Calu3 (cell line): Measurements from ENCODE around the gene GMCL2. TPM values are rescaled to one million over a fixed set of nuclear protein-coding genes. Genes with fewer than 3 reads are reported as not detected.

ENCODE experiments used
- BruUV-seq: library from RNA; stranded (reverse); fragments of 400-500 nt; replicated peaks from 2 replicates; lab custom pipeline; 2021; lab: Mats Ljungman, UMichigan
- CTCF ChIA-PET: fragments of 300-600 bp; sonication (Branson Sonifier 250); formaldehyde crosslinking; loops from one replicate; lab custom pipeline; 2022; ENCODE audit warnings: antibody characterized with exemption; lab: Charles Lee
- DNase-seq: peaks from one replicate; pipeline ENCODE4 v3.0.0; 2022
- H3K27ac Mint-ChIP-seq: one replicate; pipeline ENCODE4 v1.8.0; 2022; ENCODE audit warnings: mixed read lengths; ENCODE audit not compliant: unreplicated experiment
- H3K27me3 Mint-ChIP-seq: one replicate; pipeline ENCODE4 v1.8.0; 2022; ENCODE audit warnings: mixed read lengths; ENCODE audit not compliant: unreplicated experiment
- H3K36me3 Mint-ChIP-seq: one replicate; pipeline ENCODE4 v1.8.0; 2022; ENCODE audit warnings: mild to moderate bottlenecking, moderate library complexity, mixed read lengths; ENCODE audit not compliant: insufficient read depth, unreplicated experiment
- H3K4me1 Mint-ChIP-seq: one replicate; pipeline ENCODE4 v1.8.0; 2022; ENCODE audit warnings: mild to moderate bottlenecking, low read depth, mixed read lengths; ENCODE audit not compliant: unreplicated experiment
- H3K4me3 Mint-ChIP-seq: one replicate; pipeline ENCODE4 v1.8.0; 2022; ENCODE audit warnings: mild to moderate bottlenecking, low read depth, moderate library complexity, mixed read lengths; ENCODE audit not compliant: unreplicated experiment
- H3K9me3 Mint-ChIP-seq: one replicate; pipeline ENCODE4 v1.8.0; 2022; ENCODE audit warnings: low read depth, mixed read lengths; ENCODE audit not compliant: unreplicated experiment
- intact Hi-C: fragments of 100-400 bp; cut with micrococcal nuclease; formaldehyde crosslinking; loops from one replicate; pipeline ENCODE4 v1.10.0; 2022; ENCODE audit not compliant: unreplicated experiment
- total RNA-seq: library from RNA; stranded (reverse); gene quantifications from 2 replicates; pipeline ENCODE4 v1.2.3, GENCODE V29; 2022
- TF ChIP-seq, protein P1 (sequence below): fragments of 200-600 bp; IDR thresholded peaks from one replicate; pipeline ENCODE4 v1.8.0; 2022; ENCODE audit warnings: antibody characterized with exemption; ENCODE audit not compliant: unreplicated experiment

Gene GMCL2
- total RNA-seq, 1 experiment from 2014 or later: not detected

DNA sequence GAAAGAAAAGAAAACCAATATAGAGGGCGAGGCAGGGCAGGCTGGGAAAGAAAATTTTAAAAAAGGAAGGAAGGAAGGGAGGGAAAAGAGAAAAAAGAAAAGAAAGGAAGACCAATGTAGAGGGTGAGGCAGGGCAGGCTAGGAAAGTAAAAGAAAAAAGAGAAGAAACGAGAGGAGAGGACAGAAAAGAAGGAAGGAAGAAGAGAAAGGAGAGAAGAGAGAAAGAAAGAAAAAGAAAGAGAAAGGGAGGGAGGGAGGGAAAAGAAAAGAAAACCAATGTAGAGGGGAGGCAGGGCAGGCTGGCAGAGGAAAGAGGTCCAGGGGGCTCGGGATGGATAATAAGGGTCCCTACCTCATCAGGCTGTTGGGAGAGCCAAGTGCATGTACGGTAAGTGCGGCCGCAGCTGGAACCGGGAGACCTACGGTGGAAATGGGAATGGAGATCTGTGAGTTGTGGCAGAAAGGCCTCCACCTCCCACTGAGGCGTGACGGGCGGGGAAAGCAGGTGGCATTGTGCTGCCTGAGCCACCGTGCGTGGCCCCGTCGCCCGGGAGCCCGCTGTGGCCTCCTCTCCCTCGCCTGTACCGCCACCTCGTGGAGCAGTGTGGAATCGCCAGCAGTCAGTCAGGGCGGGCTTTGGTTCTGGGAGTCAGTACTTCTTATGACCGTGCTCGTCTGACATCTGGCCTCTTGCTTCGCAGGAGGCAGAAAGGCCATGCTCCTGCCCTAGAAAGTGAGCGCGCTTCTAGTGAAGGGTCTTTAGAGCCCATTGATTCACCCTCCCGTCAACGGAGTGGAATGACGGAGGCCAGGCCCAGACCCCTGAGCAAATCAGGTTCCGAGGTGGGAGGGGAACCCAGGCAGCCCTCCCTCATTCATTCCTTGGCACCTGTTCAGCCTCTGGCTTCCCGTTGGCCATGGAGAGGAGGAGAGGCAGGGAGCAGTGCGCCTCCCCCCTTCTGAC, 23.1 kb downstream of the GMCL2 start:
- Mint-ChIP-seq H3K27me3 (peaks cover 32% of the 10 kb centered on the region), H3K27ac (no peak overlapping the region), H3K4me3 (peak overlapping the region; percentile 8), H3K4me1 (no peaks in the 10 kb centered on the region), H3K36me3 (peaks cover 5% of the 10 kb centered on the region), H3K9me3 (no peaks in the 10 kb centered on the region)
- BruUV-seq: no TSS peak
- CTCF ChIA-PET: interaction anchor here (1.0 to 2.5 kb wide), 2 partner anchors 88 to 90 kb away, joined by 4 to 12 read pairs; no protein-coding TSS in a partner anchor
- DNase-seq: peak; percentile 94
- TF ChIP-seq, protein P1, sequence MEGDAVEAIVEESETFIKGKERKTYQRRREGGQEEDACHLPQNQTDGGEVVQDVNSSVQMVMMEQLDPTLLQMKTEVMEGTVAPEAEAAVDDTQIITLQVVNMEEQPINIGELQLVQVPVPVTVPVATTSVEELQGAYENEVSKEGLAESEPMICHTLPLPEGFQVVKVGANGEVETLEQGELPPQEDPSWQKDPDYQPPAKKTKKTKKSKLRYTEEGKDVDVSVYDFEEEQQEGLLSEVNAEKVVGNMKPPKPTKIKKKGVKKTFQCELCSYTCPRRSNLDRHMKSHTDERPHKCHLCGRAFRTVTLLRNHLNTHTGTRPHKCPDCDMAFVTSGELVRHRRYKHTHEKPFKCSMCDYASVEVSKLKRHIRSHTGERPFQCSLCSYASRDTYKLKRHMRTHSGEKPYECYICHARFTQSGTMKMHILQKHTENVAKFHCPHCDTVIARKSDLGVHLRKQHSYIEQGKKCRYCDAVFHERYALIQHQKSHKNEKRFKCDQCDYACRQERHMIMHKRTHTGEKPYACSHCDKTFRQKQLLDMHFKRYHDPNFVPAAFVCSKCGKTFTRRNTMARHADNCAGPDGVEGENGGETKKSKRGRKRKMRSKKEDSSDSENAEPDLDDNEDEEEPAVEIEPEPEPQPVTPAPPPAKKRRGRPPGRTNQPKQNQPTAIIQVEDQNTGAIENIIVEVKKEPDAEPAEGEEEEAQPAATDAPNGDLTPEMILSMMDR: peak; percentile 99
- intact Hi-C loops: loop anchor here (1.0 kb wide), 2 partner anchors 18 to 88 kb away; no protein-coding TSS in a partner anchor

DNA sequence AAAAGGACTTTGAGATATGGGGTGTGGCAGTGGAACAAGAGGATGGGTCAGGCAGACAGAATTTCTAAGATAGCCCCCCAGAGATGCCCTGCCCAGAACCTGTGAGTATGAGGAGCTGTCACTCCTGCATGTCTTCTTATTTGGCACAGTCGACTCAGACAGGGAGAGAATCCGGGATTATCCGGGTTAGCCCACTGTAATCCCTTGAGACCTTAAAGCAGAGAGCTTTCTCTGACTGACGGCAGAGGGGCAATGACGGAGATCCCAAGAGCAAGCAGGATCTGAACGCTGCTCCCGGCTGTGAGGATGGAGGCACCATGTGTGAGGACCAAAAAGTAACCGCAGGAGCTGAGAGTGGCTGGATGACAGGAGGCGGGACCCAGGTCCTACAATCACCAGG, 24.7 kb downstream of the GMCL2 start:
- BruUV-seq: no TSS peak
- H3K4me1 Mint-ChIP-seq: no peaks in the 10 kb centered on the region
- H3K4me3 Mint-ChIP-seq: no peak overlapping the region

DNA sequence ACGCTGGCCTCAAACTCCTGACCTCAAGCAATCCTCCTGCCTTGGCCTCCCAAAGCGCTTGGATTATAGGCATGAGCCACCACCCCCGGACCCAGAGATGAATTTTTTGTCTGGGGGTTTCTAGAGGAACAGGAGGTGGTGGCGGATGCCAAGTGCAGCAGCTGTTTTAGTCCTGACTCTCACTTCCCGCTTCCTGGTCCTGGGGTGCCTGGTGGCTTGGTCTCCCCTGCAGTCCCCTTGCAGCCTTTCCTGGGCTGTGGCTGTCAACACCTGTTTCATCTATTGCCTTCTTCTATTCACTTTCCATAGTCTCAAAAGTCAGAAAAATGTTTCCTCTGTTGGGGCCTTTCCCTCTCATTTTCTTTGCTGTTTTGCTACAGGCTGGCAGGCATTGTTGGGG, 27.0 kb downstream of the GMCL2 start:
- TF ChIP-seq, protein P1: no peak
- CTCF ChIA-PET: interaction anchor here (0.6 kb wide), 1 partner anchor 48 kb away, joined by 3 read pairs; no protein-coding TSS in a partner anchor
- no TSS peak for BruUV-seq
- no peak overlapping the region for H3K27ac Mint-ChIP-seq
- H3K9me3 Mint-ChIP-seq: no peaks in the 10 kb centered on the region
- no peak overlapping the region for H3K4me3 Mint-ChIP-seq
- peaks cover 23% of the 10 kb centered on the region for H3K27me3 Mint-ChIP-seq
- DNase-seq: no peak
- H3K36me3 Mint-ChIP-seq: peaks cover 5% of the 10 kb centered on the region
- no peaks in the 10 kb centered on the region for H3K4me1 Mint-ChIP-seq
- intact Hi-C loops: no loop called here

More for the DNA sequence above, 24.7 kb downstream of the GMCL2 start:
- H3K36me3 Mint-ChIP-seq: peaks cover 5% of the 10 kb centered on the region
- no peak overlapping the region for H3K27ac Mint-ChIP-seq
- CTCF ChIA-PET: interaction anchor here (1.0 to 2.5 kb wide), 3 partner anchors 84 to 88 kb away, joined by 4 to 12 read pairs (median 4); no protein-coding TSS in a partner anchor
- no peak for DNase-seq
- TF ChIP-seq, protein P1: no peak
- H3K27me3 Mint-ChIP-seq: peaks cover 23% of the 10 kb centered on the region
- H3K9me3 Mint-ChIP-seq: no peaks in the 10 kb centered on the region
- intact Hi-C loops: no loop called here

DNA sequence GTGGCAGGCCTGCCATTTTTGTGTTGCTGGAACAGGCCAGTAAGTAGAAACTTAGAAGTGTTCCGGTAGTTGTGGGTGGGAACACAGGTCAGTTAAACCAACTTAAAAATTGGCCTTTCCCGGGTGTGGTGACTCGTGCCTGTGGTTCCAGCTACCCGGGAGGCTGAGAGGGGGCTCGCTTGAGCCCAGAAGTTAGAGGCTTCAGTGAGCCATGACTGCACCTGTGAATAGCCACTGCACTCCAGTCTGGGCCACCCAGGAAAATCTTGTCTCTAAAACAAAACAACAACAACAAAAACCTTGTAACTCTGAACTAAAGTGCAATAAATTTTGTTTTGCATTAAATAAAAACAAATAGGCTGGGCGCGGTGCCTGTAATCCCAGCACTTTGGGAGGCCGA, 32.1 kb downstream of the GMCL2 start:
- H3K36me3 Mint-ChIP-seq: peaks cover 47% of the 10 kb centered on the region
- no peak overlapping the region for H3K4me3 Mint-ChIP-seq
- H3K27ac Mint-ChIP-seq: no peak overlapping the region
- intact Hi-C loops: no loop called here
- no peaks in the 10 kb centered on the region for H3K9me3 Mint-ChIP-seq
- peaks cover 22% of the 10 kb centered on the region for H3K4me1 Mint-ChIP-seq
- no TSS peak for BruUV-seq
- CTCF ChIA-PET: no interaction called here
- TF ChIP-seq, protein P1: no peak
- H3K27me3 Mint-ChIP-seq: no peaks in the 10 kb centered on the region
- no peak for DNase-seq
